GM10266 (cell line): Measurements from ENCODE around the gene GARIN5B.
"Not testable (repeated sequence)": the region's sequence is repeated elsewhere in the genome, so short reads cannot be mapped to it uniquely, and the experiment has no call there.

Experiments
- DNase-seq: peaks from one replicate; pipeline ENCODE4 v3.0.0; 2012; ENCODE audit errors: extremely low spot score
- CTCF ChIP-seq: IDR thresholded peaks from 2 replicates; pipeline ENCODE4 v1.5.1; 2012; ENCODE audit warnings: mild to moderate bottlenecking, low read depth; ENCODE audit not compliant: control insufficient read depth, insufficient read depth; ENCODE audit errors: missing control alignments

GARIN5B gene

GRCh38 chr19:55333870-55334269 is 29.2 kb downstream of the GARIN5B start:
- TF ChIP-seq CTCF = no peak
- no peak for DNase-seq

DNA sequence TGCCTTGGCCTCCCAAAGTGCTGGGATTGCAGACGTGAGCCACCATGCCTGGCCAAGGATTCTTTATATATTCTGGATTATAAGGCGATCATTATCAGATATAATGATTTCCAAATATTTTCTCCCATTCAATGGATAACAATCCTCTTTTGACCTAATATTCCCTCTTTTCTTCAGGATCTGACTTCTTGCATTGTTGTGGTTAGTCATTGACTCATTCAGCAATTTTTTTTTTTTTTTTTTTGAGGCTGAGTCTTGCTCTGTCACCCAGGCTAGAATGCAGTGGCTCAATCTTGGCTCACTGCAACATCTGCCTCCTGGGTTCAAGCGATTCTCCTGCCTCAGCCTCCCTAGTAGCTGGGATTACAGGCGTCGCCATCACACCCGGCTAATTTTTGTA is 33.3 kb downstream of the GARIN5B start:
- DNase-seq = not testable (repeated sequence)

GRCh38 chr19:55328774-55329318 is 34.2 kb downstream of the GARIN5B start:
- DNase-seq = not testable (repeated sequence)

GRCh38 chr19:55325172-55325571 is 37.9 kb downstream of the GARIN5B start, which contains the start of gene TMEM150B:
TMEM150B (minus strand) TSS chr19:55325341; CDS start chr19:55321036, 4,305 bp downstream.
- no peak for TF ChIP-seq CTCF
- no peak for DNase-seq

- DNase-seq = no peak
- no peak for TF ChIP-seq CTCF
Measured at GRCh38 chr19:55324662-55325061, 38.4 kb downstream of the GARIN5B start.

GRCh38 chr19:55322204-55322885 is 40.7 kb downstream of the GARIN5B start:
- TF ChIP-seq CTCF = no peak
- no peak for DNase-seq

GRCh38 chr19:55321466-55322137 is 41.5 kb downstream of the GARIN5B start:
- TF ChIP-seq CTCF = no peak

GRCh38 chr19:55320844-55321419 is 42.1 kb downstream of the GARIN5B start:
- DNase-seq = no peak
- TF ChIP-seq CTCF = no peak

More at GRCh38 chr19:55321466-55322137, 41.5 kb downstream of the GARIN5B start:
- DNase-seq = no peak
